A673 (cell line): Measurements from ENCODE around the gene GRIK4.

Experiments
- EZH2 ChIP-seq: fragments of 200-600 bp; sonication (generic); IDR thresholded peaks from 2 replicates; pipeline ENCODE4 v1.6.1; 2017; ENCODE audit warnings: borderline replicate concordance, low read depth, mild to moderate bottlenecking, mixed read lengths, antibody characterized with exemption, low read length; ENCODE audit not compliant: poor library complexity, severe bottlenecking
- TF ChIP-seq, protein P1 (sequence below): fragments of 300-800, 200-600 bp; sonication (generic); conservative IDR thresholded peaks from 2 replicates; pipeline ENCODE4 v1.5.1; 2017; ENCODE audit warnings: low read depth, mild to moderate bottlenecking, antibody characterized with exemption, low read length, moderate library complexity, mixed read lengths

DNA sequence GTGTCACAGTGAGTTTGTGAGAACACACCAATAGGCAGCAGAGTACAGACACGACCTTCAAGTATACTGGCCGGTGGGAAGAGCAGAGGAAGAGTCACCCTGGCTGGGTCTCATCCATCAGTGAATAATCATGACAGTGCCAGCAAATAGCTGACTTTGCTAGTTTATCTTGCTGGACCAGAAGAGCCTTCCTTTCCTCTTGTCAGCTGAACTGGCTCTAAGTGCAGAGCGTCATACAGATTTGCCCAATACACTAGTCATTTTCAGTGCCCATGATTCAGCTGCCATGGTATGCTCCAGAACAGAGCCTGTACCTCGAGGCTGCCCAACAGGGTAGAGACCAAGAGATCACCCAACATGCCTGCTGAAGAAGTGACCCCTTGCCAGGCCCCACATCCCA lies 429.5 kb downstream of the GRIK4 start:
- TF ChIP-seq, protein P1, sequence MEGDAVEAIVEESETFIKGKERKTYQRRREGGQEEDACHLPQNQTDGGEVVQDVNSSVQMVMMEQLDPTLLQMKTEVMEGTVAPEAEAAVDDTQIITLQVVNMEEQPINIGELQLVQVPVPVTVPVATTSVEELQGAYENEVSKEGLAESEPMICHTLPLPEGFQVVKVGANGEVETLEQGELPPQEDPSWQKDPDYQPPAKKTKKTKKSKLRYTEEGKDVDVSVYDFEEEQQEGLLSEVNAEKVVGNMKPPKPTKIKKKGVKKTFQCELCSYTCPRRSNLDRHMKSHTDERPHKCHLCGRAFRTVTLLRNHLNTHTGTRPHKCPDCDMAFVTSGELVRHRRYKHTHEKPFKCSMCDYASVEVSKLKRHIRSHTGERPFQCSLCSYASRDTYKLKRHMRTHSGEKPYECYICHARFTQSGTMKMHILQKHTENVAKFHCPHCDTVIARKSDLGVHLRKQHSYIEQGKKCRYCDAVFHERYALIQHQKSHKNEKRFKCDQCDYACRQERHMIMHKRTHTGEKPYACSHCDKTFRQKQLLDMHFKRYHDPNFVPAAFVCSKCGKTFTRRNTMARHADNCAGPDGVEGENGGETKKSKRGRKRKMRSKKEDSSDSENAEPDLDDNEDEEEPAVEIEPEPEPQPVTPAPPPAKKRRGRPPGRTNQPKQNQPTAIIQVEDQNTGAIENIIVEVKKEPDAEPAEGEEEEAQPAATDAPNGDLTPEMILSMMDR, result no peak
- no peak for TF ChIP-seq EZH2
